ENCODE measurements around the gene VAMP5.

VAMP5 gene

GRCh38 chr2:85549826-85550225 is 34.4 kb upstream of the VAMP5 start:
- Histone ChIP-seq H3K36me3 (ENCODE audit: control insufficient read depth, insufficient read depth, low read length) (no peaks in the 10 kb centered on the region), H2AFZ (no peak overlapping the region), H3K79me2 (no peaks in the 10 kb centered on the region), H3K27ac (no peak overlapping the region), H3K4me1 (peaks cover 12% of the 10 kb centered on the region), H3K4me3 (ENCODE audit: low read depth, low read length) (no peak overlapping the region), H3K27me3 (ENCODE audit: control insufficient read depth, insufficient read depth, low read length) (no peaks in the 10 kb centered on the region), H3K9me3 (ENCODE audit: control insufficient read depth, low read length) (no peaks in the 10 kb centered on the region), H3K4me2 (ENCODE audit: low read length) (no peak overlapping the region), H3K9ac (no peak overlapping the region)
- no peak for TF ChIP-seq CTCF (IDR thresholded peaks at IDR 0.05)

GRCh38 chr2:85550486-85550885 is 33.7 kb upstream of the VAMP5 start:
- Histone ChIP-seq H3K4me3 (ENCODE audit: low read depth, low read length) (no peak overlapping the region), H3K9ac (no peak overlapping the region), H3K27ac (no peak overlapping the region), H3K36me3 (ENCODE audit: control insufficient read depth, insufficient read depth, low read length) (no peaks in the 10 kb centered on the region), H3K27me3 (ENCODE audit: control insufficient read depth, insufficient read depth, low read length) (no peaks in the 10 kb centered on the region), H3K9me3 (ENCODE audit: control insufficient read depth, low read length) (no peaks in the 10 kb centered on the region), H2AFZ (no peak overlapping the region), H3K4me1 (peaks cover 8% of the 10 kb centered on the region), H3K4me2 (ENCODE audit: low read length) (no peak overlapping the region), H3K79me2 (no peaks in the 10 kb centered on the region)
- no peak for TF ChIP-seq CTCF (IDR thresholded peaks at IDR 0.05)

- Histone ChIP-seq H3K4me3 (ENCODE audit: low read depth, low read length) (no peak overlapping the region), H3K4me2 (ENCODE audit: low read length) (no peak overlapping the region), H3K79me2 (no peaks in the 10 kb centered on the region), H3K4me1 (peaks cover 8% of the 10 kb centered on the region), H3K36me3 (ENCODE audit: control insufficient read depth, insufficient read depth, low read length) (no peaks in the 10 kb centered on the region), H3K9ac (no peak overlapping the region), H2AFZ (no peak overlapping the region), H3K27ac (no peak overlapping the region), H3K27me3 (ENCODE audit: control insufficient read depth, insufficient read depth, low read length) (no peaks in the 10 kb centered on the region), H3K9me3 (ENCODE audit: control insufficient read depth, low read length) (no peaks in the 10 kb centered on the region)
- peak; percentile 95 for TF ChIP-seq CTCF (IDR thresholded peaks at IDR 0.05)
Observed at GRCh38 chr2:85551698-85552678, 32.2 kb upstream of the VAMP5 start.

GRCh38 chr2:85553184-85553583 is 31.0 kb upstream of the VAMP5 start:
- Histone ChIP-seq H3K36me3 (ENCODE audit: control insufficient read depth, insufficient read depth, low read length) (no peaks in the 10 kb centered on the region), H3K27ac (no peak overlapping the region), H3K9ac (no peak overlapping the region), H3K4me3 (ENCODE audit: low read depth, low read length) (no peak overlapping the region), H2AFZ (no peak overlapping the region), H3K4me2 (ENCODE audit: low read length) (no peak overlapping the region), H3K79me2 (no peaks in the 10 kb centered on the region), H3K27me3 (ENCODE audit: control insufficient read depth, insufficient read depth, low read length) (no peaks in the 10 kb centered on the region), H3K4me1 (peaks cover 8% of the 10 kb centered on the region), H3K9me3 (ENCODE audit: control insufficient read depth, low read length) (no peaks in the 10 kb centered on the region)
- no peak for TF ChIP-seq CTCF (IDR thresholded peaks at IDR 0.05)
